ENCODE measurements around the gene FOXI1. TPM values are rescaled to one million over a fixed set of nuclear protein-coding genes. Genes with fewer than 3 reads are reported as not detected.
"Not testable (repeated sequence)": the region's sequence is repeated elsewhere in the genome, so short reads cannot be mapped to it uniquely, and the experiment has no call there.

FOXI1 gene
- total and polyA plus RNA-seq, 8 donors: 0.09 to 1.8 (median 0.38) TPM; not detected in 3

DNA sequence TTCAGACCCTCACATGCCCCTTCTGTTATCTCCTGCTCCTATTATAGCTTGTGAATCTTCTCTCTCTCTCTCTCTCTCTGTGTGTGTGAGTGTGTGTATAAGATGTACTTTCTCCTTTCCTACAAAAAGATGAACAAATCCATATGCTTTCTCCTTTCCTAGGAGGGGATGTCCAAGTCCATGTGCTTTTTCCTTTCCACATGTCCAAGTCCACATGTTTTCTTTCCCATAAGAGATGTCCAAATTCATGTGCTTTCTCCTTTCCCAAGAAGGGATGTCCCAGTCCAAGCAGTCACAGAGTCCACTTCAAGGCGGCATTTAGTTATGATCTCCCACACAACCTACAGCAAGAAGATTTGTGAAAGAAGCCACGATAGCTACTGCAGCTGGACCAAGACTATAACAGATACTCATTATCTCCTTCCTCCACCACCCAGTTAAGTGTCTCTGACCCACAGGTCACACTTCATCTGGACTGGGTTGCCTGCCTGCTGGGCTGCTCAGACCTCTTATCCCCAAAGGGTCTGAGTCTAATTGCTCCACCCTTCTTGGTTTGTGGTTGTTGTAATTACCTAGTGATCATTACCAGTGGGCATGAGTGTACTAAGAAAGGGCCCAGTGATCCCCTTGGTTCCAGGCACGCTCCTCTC, 18.4 kb upstream of the FOXI1 start:
- H3K4me1 ChIP-seq: no peaks in the 10 kb centered on the region
- WGBS, 2 donors: 69 to 82% methylated on average over 3 of the region's 3 CpGs
- no peaks in the 10 kb centered on the region for H3K36me3 ChIP-seq
- H3K27ac ChIP-seq: no peak overlapping the region
- TF ChIP-seq, protein P1, sequence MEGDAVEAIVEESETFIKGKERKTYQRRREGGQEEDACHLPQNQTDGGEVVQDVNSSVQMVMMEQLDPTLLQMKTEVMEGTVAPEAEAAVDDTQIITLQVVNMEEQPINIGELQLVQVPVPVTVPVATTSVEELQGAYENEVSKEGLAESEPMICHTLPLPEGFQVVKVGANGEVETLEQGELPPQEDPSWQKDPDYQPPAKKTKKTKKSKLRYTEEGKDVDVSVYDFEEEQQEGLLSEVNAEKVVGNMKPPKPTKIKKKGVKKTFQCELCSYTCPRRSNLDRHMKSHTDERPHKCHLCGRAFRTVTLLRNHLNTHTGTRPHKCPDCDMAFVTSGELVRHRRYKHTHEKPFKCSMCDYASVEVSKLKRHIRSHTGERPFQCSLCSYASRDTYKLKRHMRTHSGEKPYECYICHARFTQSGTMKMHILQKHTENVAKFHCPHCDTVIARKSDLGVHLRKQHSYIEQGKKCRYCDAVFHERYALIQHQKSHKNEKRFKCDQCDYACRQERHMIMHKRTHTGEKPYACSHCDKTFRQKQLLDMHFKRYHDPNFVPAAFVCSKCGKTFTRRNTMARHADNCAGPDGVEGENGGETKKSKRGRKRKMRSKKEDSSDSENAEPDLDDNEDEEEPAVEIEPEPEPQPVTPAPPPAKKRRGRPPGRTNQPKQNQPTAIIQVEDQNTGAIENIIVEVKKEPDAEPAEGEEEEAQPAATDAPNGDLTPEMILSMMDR (IDR thresholded peaks at IDR 0.05): no peak
- no peak overlapping the region for H3K4me3 ChIP-seq
- intact Hi-C loops (cut with DNase I): no loop called here
- no peak for FAIRE-seq
- no peak for ATAC-seq
- DNase-seq: no peak
- no peaks in the 10 kb centered on the region for H3K9me3 ChIP-seq
- H3K27me3 ChIP-seq: peaks cover 0 to 4% (median 0%) of the 10 kb centered on the region in 4 donors

DNA sequence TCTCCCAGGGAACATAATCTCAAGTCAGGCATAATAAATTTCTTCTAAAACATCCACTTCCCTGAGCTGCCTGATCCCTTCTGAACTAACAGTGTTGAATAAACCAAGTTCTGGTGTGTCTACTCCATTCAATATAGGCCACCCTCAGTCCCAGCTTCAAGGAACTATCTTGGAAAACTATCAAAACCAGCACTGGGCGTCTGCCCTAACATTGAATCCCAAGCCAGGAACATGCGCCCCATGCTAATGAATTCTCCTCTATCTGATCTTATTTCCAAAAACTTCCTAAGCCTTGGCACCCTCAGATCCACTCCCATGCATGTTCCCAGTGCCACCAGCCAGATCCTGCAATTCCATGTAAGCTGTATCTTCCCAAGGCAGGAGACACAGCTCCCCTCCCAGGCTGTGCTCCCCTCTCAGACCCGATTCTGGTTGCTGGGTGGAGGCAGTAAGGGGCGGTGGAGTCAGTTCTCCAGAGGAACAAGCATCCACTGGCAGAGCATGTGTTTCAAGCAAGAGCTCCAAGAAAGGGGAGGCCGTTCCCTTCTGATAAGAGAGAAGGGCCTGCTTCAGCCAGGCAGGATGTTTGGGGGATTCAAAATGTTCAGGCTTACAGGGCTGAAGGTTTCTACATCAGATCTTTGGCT, 13.1 kb upstream of the FOXI1 start:
- Histone ChIP-seq H3K4me3 (no peak overlapping the region), H3K27me3 (no peaks in the 10 kb centered on the region), H3K4me1 (no peaks in the 10 kb centered on the region), H3K9me3 (no peaks in the 10 kb centered on the region), H3K36me3 (no peaks in the 10 kb centered on the region), H3K27ac (no peak overlapping the region)
- FAIRE-seq (no peak), ATAC-seq (no peak), DNase-seq (no peak)
- WGBS, 2 donors: 46 to 56% methylated on average over 5 of the region's 5 CpGs
- intact Hi-C loops (cut with DNase I): no loop called here
- TF ChIP-seq, protein P1 (IDR thresholded peaks at IDR 0.05): no peak

DNA sequence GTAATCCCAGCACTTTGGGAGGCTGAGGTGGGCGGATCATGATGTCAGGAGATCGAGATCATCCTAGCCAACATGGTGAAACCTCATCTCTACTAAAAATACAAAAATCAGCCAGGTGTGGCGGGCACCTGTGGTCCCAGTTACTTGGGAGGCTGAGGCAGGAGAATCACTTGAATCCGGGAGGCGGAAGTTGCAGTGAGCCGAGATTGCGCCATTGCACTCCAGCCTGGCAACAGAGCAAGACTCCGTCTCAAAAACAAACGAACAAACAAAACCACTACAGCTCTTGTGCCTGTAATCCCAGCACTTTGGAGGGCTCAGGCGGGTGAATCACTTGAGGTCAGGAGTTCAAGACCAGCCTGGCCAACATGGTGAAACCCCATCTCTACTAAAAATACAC, 11.4 kb upstream of the FOXI1 start:
- H3K9me3 ChIP-seq; H3K4me1 ChIP-seq; H3K27me3 ChIP-seq; H3K36me3 ChIP-seq; intact Hi-C loops (cut with DNase I); ATAC-seq; H3K27ac ChIP-seq; FAIRE-seq; DNase-seq; H3K4me3 ChIP-seq: not testable (repeated sequence)
- 61 to 70% methylated on average over 10 of the region's 10 CpGs for WGBS, 2 donors

DNA sequence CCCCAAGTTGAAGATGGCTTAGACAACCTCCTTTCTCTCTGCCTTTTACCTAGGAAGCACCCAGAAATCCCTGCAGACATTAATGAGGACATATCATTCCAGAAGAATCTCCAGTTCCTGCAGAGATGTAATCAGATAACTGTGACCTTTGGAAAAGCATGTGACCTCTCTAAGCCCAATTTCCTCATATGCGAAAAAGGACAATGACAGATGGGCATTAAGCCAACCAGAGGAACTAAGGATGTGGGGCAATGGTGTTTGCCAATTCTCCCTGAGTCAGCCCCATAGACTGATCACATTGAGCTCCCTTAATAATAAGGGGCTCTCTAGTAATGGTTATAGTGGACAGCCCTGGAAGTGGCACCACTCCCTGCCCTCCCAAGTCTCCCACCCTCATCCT, 10.1 kb upstream of the FOXI1 start:
- intact Hi-C loops (cut with DNase I): loop anchor here in 1 of 3 donors (5.0 kb wide), 1 partner anchor 97 kb away; no protein-coding TSS in a partner anchor
- no peak for FAIRE-seq
- H3K36me3 ChIP-seq: no peaks in the 10 kb centered on the region
- TF ChIP-seq, protein P1 (IDR thresholded peaks at IDR 0.05): no peak
- DNase-seq: no peak
- H3K4me3 ChIP-seq: no peak overlapping the region
- H3K27ac ChIP-seq: no peak overlapping the region
- H3K9me3 ChIP-seq: no peaks in the 10 kb centered on the region
- no peaks in the 10 kb centered on the region for H3K27me3 ChIP-seq
- WGBS, 2 donors: 26 to 39% methylated on average over 1 of the region's 1 CpG
- no peak for ATAC-seq
- H3K4me1 ChIP-seq: no peaks in the 10 kb centered on the region

DNA sequence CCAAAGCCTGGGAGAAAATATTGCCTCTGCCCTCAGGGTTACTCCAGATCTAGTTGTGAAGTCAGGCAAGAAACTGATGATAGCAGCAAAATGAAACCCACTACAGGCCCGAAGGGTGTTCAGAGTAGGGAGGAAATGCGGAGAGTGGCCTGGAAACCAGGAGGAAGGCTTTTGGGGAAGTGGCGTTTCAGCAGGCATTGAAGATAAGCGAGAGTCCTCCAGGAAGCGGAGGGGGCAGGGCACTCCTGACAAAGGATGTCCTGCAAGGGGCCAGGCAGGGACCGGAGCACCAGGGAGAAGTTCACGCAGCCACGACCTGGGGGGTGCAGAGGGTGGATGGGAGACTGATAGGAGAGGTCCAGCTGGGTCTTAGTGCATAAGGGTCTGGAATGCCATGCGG, 7.8 kb upstream of the FOXI1 start:
- no peak overlapping the region for H3K4me3 ChIP-seq
- no peak overlapping the region for H3K27ac ChIP-seq
- TF ChIP-seq, protein P1 (IDR thresholded peaks at IDR 0.05): no peak
- no peaks in the 10 kb centered on the region for H3K4me1 ChIP-seq
- DNase-seq (no peak), ATAC-seq (peak in 1 of 4 donors; percentile 37), FAIRE-seq (no peak)
- intact Hi-C loops (cut with DNase I): loop anchor here in 1 of 3 donors (5.0 kb wide), 1 partner anchor 94 kb away; no protein-coding TSS in a partner anchor
- no peaks in the 10 kb centered on the region for H3K27me3 ChIP-seq
- H3K9me3 ChIP-seq: no peaks in the 10 kb centered on the region
- H3K36me3 ChIP-seq: no peaks in the 10 kb centered on the region
- WGBS, 2 donors: 68 to 73% methylated on average over 9 of the region's 9 CpGs
